ENCODE data around the gene SLTM.

SLTM gene

GRCh38 chr15:58933281-58934113, at the start of gene SLTM:
Gene SLTM, minus strand, starts transcription at chr15:58933679. Its CDS starts 114 bp downstream, at chr15:58933565.
- Mint-ChIP-seq H3K9me3 (no peaks in the 10 kb centered on the region), H3K36me3 (no peaks in the 10 kb centered on the region), H3K4me1 (peaks cover 3% of the 10 kb centered on the region), H3K27ac (peak within 1 kb of the TSS; percentile 100), H3K27me3 (no peaks in the 10 kb centered on the region), H3K4me3 (peak within 1 kb of the TSS; percentile 100)
- ATAC-seq (ENCODE audit: low read depth) (peak; percentile 88), DNase-seq (ENCODE audit: low spot score in 2 of 2) (peak; percentile 84 to 85)

- Mint-ChIP-seq H3K4me1 (peaks cover 16% of the 10 kb centered on the region), H3K4me3 (no peak overlapping the region), H3K36me3 (no peaks in the 10 kb centered on the region), H3K27ac (no peak overlapping the region), H3K9me3 (no peaks in the 10 kb centered on the region), H3K27me3 (no peaks in the 10 kb centered on the region)
- ATAC-seq (ENCODE audit: low read depth) = no peak
- DNase-seq (ENCODE audit: low spot score in 2 of 2) = no peak
Measured at GRCh38 chr15:58983261-58983660, 49.8 kb upstream of the SLTM start.

- H3K4me3 Mint-ChIP-seq = no peak overlapping the region
- no peaks in the 10 kb centered on the region for H3K36me3 Mint-ChIP-seq
- peaks cover 21% of the 10 kb centered on the region for H3K4me1 Mint-ChIP-seq
- no peaks in the 10 kb centered on the region for H3K27me3 Mint-ChIP-seq
- ATAC-seq (ENCODE audit: low read depth) (no peak), DNase-seq (ENCODE audit: low spot score in 2 of 2) (no peak)
- H3K27ac Mint-ChIP-seq = peak overlapping the region; percentile 67
- H3K9me3 Mint-ChIP-seq = no peaks in the 10 kb centered on the region
Measured at GRCh38 chr15:58981808-58982475, 48.5 kb upstream of the SLTM start.

- no peak overlapping the region for H3K4me3 Mint-ChIP-seq
- peaks cover 30% of the 10 kb centered on the region for H3K4me1 Mint-ChIP-seq
- no peaks in the 10 kb centered on the region for H3K27me3 Mint-ChIP-seq
- no peaks in the 10 kb centered on the region for H3K36me3 Mint-ChIP-seq
- H3K9me3 Mint-ChIP-seq = no peaks in the 10 kb centered on the region
- no peak overlapping the region for H3K27ac Mint-ChIP-seq
- ATAC-seq (ENCODE audit: low read depth) (no peak), DNase-seq (ENCODE audit: low spot score in 2 of 2) (peak in 1 of 2 donors; percentile 30)
Measured at GRCh38 chr15:58980351-58980939, 47.0 kb upstream of the SLTM start.

GRCh38 chr15:58977887-58978286, 44.4 kb upstream of the SLTM start:
- Mint-ChIP-seq H3K4me1 (peaks cover 41% of the 10 kb centered on the region), H3K9me3 (no peaks in the 10 kb centered on the region), H3K27ac (peak overlapping the region; percentile 77), H3K27me3 (no peaks in the 10 kb centered on the region), H3K36me3 (no peaks in the 10 kb centered on the region), H3K4me3 (no peak overlapping the region)
- DNase-seq (ENCODE audit: low spot score in 2 of 2) (no peak), ATAC-seq (ENCODE audit: low read depth) (no peak)

- H3K27ac Mint-ChIP-seq = no peak overlapping the region
- no peaks in the 10 kb centered on the region for H3K9me3 Mint-ChIP-seq
- no peaks in the 10 kb centered on the region for H3K27me3 Mint-ChIP-seq
- H3K4me3 Mint-ChIP-seq = no peak overlapping the region
- DNase-seq (ENCODE audit: low spot score in 2 of 2) = no peak
- no peak for ATAC-seq (ENCODE audit: low read depth)
- H3K36me3 Mint-ChIP-seq = no peaks in the 10 kb centered on the region
- H3K4me1 Mint-ChIP-seq = peaks cover 4% of the 10 kb centered on the region
Measured at GRCh38 chr15:58967479-58967878, 34.0 kb upstream of the SLTM start.

- DNase-seq (ENCODE audit: low spot score in 2 of 2) (no peak), ATAC-seq (ENCODE audit: low read depth) (no peak)
- Mint-ChIP-seq H3K4me1 (peaks cover 4% of the 10 kb centered on the region), H3K27me3 (no peaks in the 10 kb centered on the region), H3K4me3 (no peak overlapping the region), H3K9me3 (no peaks in the 10 kb centered on the region), H3K27ac (no peak overlapping the region), H3K36me3 (no peaks in the 10 kb centered on the region)
Measured at GRCh38 chr15:58966698-58967097, 33.2 kb upstream of the SLTM start.

- ATAC-seq (ENCODE audit: low read depth) = no peak
- Mint-ChIP-seq H3K9me3 (no peaks in the 10 kb centered on the region), H3K36me3 (no peaks in the 10 kb centered on the region), H3K4me3 (no peak overlapping the region), H3K27me3 (no peaks in the 10 kb centered on the region), H3K4me1 (peaks cover 4% of the 10 kb centered on the region), H3K27ac (no peak overlapping the region)
- no peak for DNase-seq (ENCODE audit: low spot score in 2 of 2)
Measured at GRCh38 chr15:58962662-58963565, 29.4 kb upstream of the SLTM start.

- no peaks in the 10 kb centered on the region for H3K36me3 Mint-ChIP-seq
- DNase-seq (ENCODE audit: low spot score in 2 of 2) (no peak), ATAC-seq (ENCODE audit: low read depth) (no peak)
- peaks cover 8% of the 10 kb centered on the region for H3K4me1 Mint-ChIP-seq
- no peak overlapping the region for H3K27ac Mint-ChIP-seq
- H3K27me3 Mint-ChIP-seq = no peaks in the 10 kb centered on the region
- no peaks in the 10 kb centered on the region for H3K9me3 Mint-ChIP-seq
- no peak overlapping the region for H3K4me3 Mint-ChIP-seq
Measured at GRCh38 chr15:58962136-58962535, 28.7 kb upstream of the SLTM start.

- H3K4me3 Mint-ChIP-seq = no peak overlapping the region
- no peaks in the 10 kb centered on the region for H3K9me3 Mint-ChIP-seq
- no peaks in the 10 kb centered on the region for H3K27me3 Mint-ChIP-seq
- H3K36me3 Mint-ChIP-seq = no peaks in the 10 kb centered on the region
- no peak for DNase-seq (ENCODE audit: low spot score in 2 of 2)
- peaks cover 5% of the 10 kb centered on the region for H3K4me1 Mint-ChIP-seq
- no peak for ATAC-seq (ENCODE audit: low read depth)
- H3K27ac Mint-ChIP-seq = no peak overlapping the region
Measured at GRCh38 chr15:58958811-58959210, 25.3 kb upstream of the SLTM start.

GRCh38 chr15:58957101-58957973, 23.9 kb upstream of the SLTM start:
- Mint-ChIP-seq H3K27me3 (no peaks in the 10 kb centered on the region), H3K9me3 (no peaks in the 10 kb centered on the region), H3K4me3 (no peak overlapping the region), H3K4me1 (peaks cover 5% of the 10 kb centered on the region), H3K36me3 (no peaks in the 10 kb centered on the region), H3K27ac (peak overlapping the region; percentile 42)
- peak; percentile 96 for ATAC-seq (ENCODE audit: low read depth)
- DNase-seq (ENCODE audit: low spot score in 2 of 2) = peak; percentile 64 to 72

GRCh38 chr15:58952751-58953150, 19.3 kb upstream of the SLTM start:
- no peak overlapping the region for H3K27ac Mint-ChIP-seq
- no peak overlapping the region for H3K4me3 Mint-ChIP-seq
- DNase-seq (ENCODE audit: low spot score in 2 of 2) = no peak
- peaks cover 7% of the 10 kb centered on the region for H3K4me1 Mint-ChIP-seq
- no peaks in the 10 kb centered on the region for H3K36me3 Mint-ChIP-seq
- ATAC-seq (ENCODE audit: low read depth) = no peak
- H3K27me3 Mint-ChIP-seq = no peaks in the 10 kb centered on the region
- no peaks in the 10 kb centered on the region for H3K9me3 Mint-ChIP-seq
